Right lobe of liver (tissue), 6 donors: ENCODE measurements around the gene CUEDC1. TPM values are rescaled to one million over a fixed set of nuclear protein-coding genes. Genes with fewer than 3 reads are reported as not detected.

Experiments
- ATAC-seq, 4 donors: fragments of 200-7000 bp; cut with Tn5 transposase; one replicate each; pipeline ENCODE4 v1.9.1; 2020; ENCODE audit warnings: mild to moderate bottlenecking in 4 of 4, moderate library complexity in 4 of 4
- DNase-seq, 3 donors: peaks; one replicate each; pipeline ENCODE4 v3.0.0-alpha.2; 2020
- H3K27ac ChIP-seq, 3 donors: fragments of 200-600 bp; one replicate each; pipeline ENCODE4 v1.8.0; 2022
- H3K27me3 ChIP-seq, 2 donors: fragments of 200-600 bp; one replicate each; pipeline ENCODE4 v1.8.0; 2022
- H3K36me3 ChIP-seq, 4 donors: fragments of 200-600 bp; sonication (generic) in 1 of 4; one replicate each; pipeline versions ENCODE4 v1.5.1 to v1.8.0; 2017 to 2022; ENCODE audit warnings: control low read depth in 1 of 4
- H3K4me1 ChIP-seq, 4 donors: fragments of 200-600 bp; sonication (generic) in 1 of 4; one replicate each; pipeline versions ENCODE4 v1.5.1 to v1.8.0; 2017 to 2022; ENCODE audit warnings: control low read depth in 1 of 4
- H3K4me3 ChIP-seq, 3 donors: fragments of 200-600 bp; one replicate each; pipeline ENCODE4 v1.8.0; 2022
- H3K9me3 ChIP-seq, 4 donors: fragments of 200-600 bp; sonication (generic) in 1 of 4; one replicate each; pipeline versions ENCODE4 v1.5.1 to v1.8.0; 2017 to 2022; ENCODE audit warnings: control low read depth in 1 of 4
- CTCF ChIP-seq, 4 donors: fragments of 200-600 bp in 3 of 4; fragments of 450-650 bp in 1 of 4; IDR thresholded peaks; one replicate each; pipeline versions ENCODE4 v1.5.1 to v1.8.0; 2016 to 2022; ENCODE audit warnings: antibody characterized with exemption in 4 of 4, mild to moderate bottlenecking in 2 of 4
- POLR2A ChIP-seq: fragments of 450-650 bp; IDR thresholded peaks from one replicate; pipeline ENCODE4 v1.6.1; 2017; ENCODE audit warnings: antibody characterized with exemption, mild to moderate bottlenecking
- WGBS: methylation state at CpG from one replicate; pipeline ENCODE4 v1.1.6; 2018; ENCODE audit warnings: low coverage, low lambda C conversion rate; ENCODE audit not compliant: insufficient coverage; ENCODE audit errors: missing lambda C conversion rate; 5-methylcytosine and 5-hydroxymethylcytosine counted together
- intact Hi-C, 2 donors: fragments of 100-400 bp; cut with DNase I; formaldehyde crosslinking; loops; one replicate each; pipeline versions ENCODE4 v1.11.2 to v1.14.1; 2022
- total RNA-seq, 6 experiments: library from RNA; depleted of rRNA in 2 of 6; stranded (reverse); fragments of >200 nt in 2 of 6; fragmentation: NEBNext Ultra II Directional in 3 of 6; extraction: Animal tissue kit (Norgen Biotek cat#: 25700) in 3 of 6; gene quantifications; one replicate each; pipeline versions ENCODE4 v1.1.0 to v1.2.4, GENCODE V29; 2016 to 2023
- donor health status: DM: no; HTN: yes; CAD: no.
- donor health status: DM: no; HTN: no; CAD: no.
- donor health status: DM: no; HTN: no; CAD: no.
- donor health status: DM: no; HTN: yes; CAD: no.
- donor health status: DM: no; HTN: yes; CAD: no.

Gene CUEDC1
- total RNA-seq, 6 experiments from 2014 or later: 4.0 to 8.5 (median 5.5) TPM

GRCh38 chr17:57983446-57983845, 28.2 kb upstream of the CUEDC1 start:
- no peak overlapping the region for H3K4me3 ChIP-seq
- no peaks in the 10 kb centered on the region for H3K27me3 ChIP-seq
- ATAC-seq (no peak), DNase-seq (no peak)
- TF ChIP-seq CTCF (IDR thresholded peaks at IDR 0.05): no peak
- no peak for TF ChIP-seq POLR2A
- intact Hi-C loops: loop anchor here in 1 of 2 donors (10.0 kb wide), 1 partner anchor 89 kb away; no protein-coding TSS in a partner anchor
- 77% methylated on average over 1 of the region's 1 CpG for WGBS
- peaks cover 0 to 26% (median 9%) of the 10 kb centered on the region in 4 donors for H3K4me1 ChIP-seq
- H3K27ac ChIP-seq: no peak overlapping the region
- H3K36me3 ChIP-seq: peaks cover 0 to 39% (median 12%) of the 10 kb centered on the region in 4 donors
- H3K9me3 ChIP-seq: no peaks in the 10 kb centered on the region

DNA sequence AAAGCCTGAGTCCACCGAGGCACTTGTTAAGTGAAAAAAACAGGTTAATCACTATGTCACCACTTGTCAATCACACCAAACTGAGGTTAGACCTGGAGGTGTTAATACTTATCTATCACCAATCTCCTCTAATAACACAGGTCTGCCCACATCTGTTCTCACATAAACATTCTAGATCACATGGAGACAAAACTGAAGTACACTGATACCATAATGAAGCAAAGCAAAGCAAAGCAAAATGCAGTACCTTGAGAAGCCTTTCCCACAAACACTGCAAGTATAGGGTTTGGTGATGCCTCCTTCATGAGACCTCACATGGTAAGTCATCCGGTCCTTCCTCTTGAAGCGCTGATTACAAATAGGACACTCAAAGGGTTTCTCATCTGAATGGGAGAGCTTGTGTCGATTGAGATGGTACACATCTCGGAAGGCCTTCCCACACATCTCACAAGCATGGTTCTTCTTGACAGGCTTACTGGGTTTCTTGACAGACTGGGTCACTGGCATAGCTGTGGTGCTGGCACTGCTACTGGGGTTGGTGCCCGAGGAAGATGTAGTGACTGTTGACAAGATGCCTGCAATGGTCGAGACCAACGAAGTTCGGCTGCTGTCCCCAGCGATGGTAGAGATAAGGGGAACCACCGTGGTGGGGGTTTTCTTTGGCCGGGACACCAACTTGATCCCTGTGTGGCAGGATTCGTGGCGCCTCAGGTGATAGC, 27.4 kb upstream of the CUEDC1 start:
- DNase-seq: no peak
- Histone ChIP-seq H3K4me1 (peaks cover 0 to 26% (median 9%) of the 10 kb centered on the region in 4 donors), H3K36me3 (peaks cover 0 to 47% (median 15%) of the 10 kb centered on the region in 4 donors)

GRCh38 chr17:57980522-57980921, 25.3 kb upstream of the CUEDC1 start:
- intact Hi-C loops: loop anchor here in 1 of 2 donors (10.0 kb wide), 1 partner anchor 86 kb away; no protein-coding TSS in a partner anchor
- ATAC-seq (no peak), DNase-seq (no peak)
- Histone ChIP-seq H3K9me3 (no peaks in the 10 kb centered on the region), H3K4me3 (no peak overlapping the region), H3K27me3 (no peaks in the 10 kb centered on the region), H3K4me1 (peaks cover 0 to 25% (median 4%) of the 10 kb centered on the region in 4 donors), H3K36me3 (peaks cover 0 to 66% (median 23%) of the 10 kb centered on the region in 4 donors), H3K27ac (no peak overlapping the region)
- TF ChIP-seq POLR2A: no peak
- no peak for TF ChIP-seq CTCF (IDR thresholded peaks at IDR 0.05)
- WGBS: 91% methylated on average over 4 of the region's 4 CpGs

More for the DNA sequence above, 27.4 kb upstream of the CUEDC1 start:
- Histone ChIP-seq H3K9me3 (no peaks in the 10 kb centered on the region), H3K4me3 (no peak overlapping the region), H3K27me3 (no peaks in the 10 kb centered on the region), H3K27ac (no peak overlapping the region)
- TF ChIP-seq POLR2A (no peak), CTCF (IDR thresholded peaks at IDR 0.05) (no peak)
- 41% methylated on average over 2 of the region's 14 CpGs for WGBS
- intact Hi-C loops: loop anchor here in 1 of 2 donors (10.0 kb wide), 1 partner anchor 88 kb away; no protein-coding TSS in a partner anchor
- no peak for ATAC-seq

DNA sequence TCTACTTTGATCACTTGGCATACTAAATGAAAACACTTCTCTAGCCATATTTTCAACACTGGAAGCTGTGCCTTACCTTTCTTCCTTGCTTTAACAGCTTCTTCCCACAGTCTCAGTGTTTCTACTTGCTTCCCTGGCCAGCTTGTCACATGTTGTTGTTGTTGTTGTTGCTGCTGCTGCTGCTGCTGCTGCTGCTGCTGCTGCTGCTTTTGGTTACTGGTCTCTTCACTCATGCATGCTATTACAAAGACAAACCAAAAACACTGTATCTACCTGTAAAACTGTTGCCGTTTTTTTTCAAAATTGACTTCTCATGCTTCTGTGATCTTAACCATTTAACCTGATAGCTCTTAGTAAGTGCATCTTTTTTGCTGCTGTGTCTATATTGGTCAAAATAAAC, 23.9 kb upstream of the CUEDC1 start:
- Histone ChIP-seq H3K36me3 (peaks cover 0 to 74% (median 26%) of the 10 kb centered on the region in 4 donors), H3K4me3 (no peak overlapping the region), H3K27ac (no peak overlapping the region), H3K4me1 (peaks cover 0 to 28% (median 8%) of the 10 kb centered on the region in 4 donors), H3K27me3 (no peaks in the 10 kb centered on the region), H3K9me3 (no peaks in the 10 kb centered on the region)
- 56% methylated on average over 1 of the region's 1 CpG for WGBS
- TF ChIP-seq CTCF (IDR thresholded peaks at IDR 0.05) (no peak), POLR2A (no peak)
- DNase-seq (no peak), ATAC-seq (no peak)
- intact Hi-C loops: no loop called here
